ENCODE measurements around the gene C18orf63. TPM values are rescaled to one million over a fixed set of nuclear protein-coding genes. Genes with fewer than 3 reads are reported as not detected.

The C18orf63 gene
- total and polyA plus RNA-seq, 2 experiments from 2014 or later = not detected

DNA sequence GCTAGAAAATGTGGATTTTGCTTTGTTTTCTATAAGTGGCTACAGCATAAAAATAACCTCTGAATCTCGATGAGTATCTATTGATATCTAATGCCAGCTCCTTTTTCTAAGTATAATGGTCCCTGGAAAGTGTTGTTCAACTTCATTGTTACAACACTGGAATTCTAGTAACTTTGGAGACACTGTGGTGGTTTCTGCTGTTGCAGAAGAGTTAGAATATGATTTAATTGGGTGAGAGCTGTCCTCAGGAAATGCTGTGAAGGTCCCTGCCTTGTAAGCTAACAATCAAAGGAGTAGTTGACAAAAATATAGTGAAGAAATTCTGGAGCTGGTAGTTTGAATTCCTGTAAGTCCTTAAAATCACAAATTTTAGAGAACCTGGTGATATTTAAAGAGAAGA, 62.1 kb downstream of the C18orf63 start (continued):
- no peak for TF ChIP-seq ZNF462 (CRISPR knock-in tag; IDR thresholded peaks at IDR 0.05)

- H2AFZ ChIP-seq = no peak overlapping the region
- no peaks in the 10 kb centered on the region for H3K4me1 ChIP-seq (ENCODE audit: insufficient read depth)
- no peaks in the 10 kb centered on the region for H3K79me2 ChIP-seq (replicated peaks; ENCODE audit: insufficient read depth)
- H4K20me1 ChIP-seq (replicated peaks; ENCODE audit: insufficient read depth) = no peaks in the 10 kb centered on the region
- no peaks in the 10 kb centered on the region for H3F3A ChIP-seq (replicated peaks; ENCODE audit: low read depth)
- Mint-ChIP-seq H3K27me3 (ENCODE audit: insufficient read depth, low read depth, poor library complexity) (peaks cover 5% of the 10 kb centered on the region), H3K9me3 (peaks cover 39% of the 10 kb centered on the region), H3K36me3 (ENCODE audit: low read depth) (peaks cover 15% of the 10 kb centered on the region; the same call in 2 of the 3 replicates), H3K4me3 (no peak overlapping the region), H3K4me1 (no peaks in the 10 kb centered on the region), H3K27ac (no peak overlapping the region)
- ATAC-seq (no peak), DNase-seq (ENCODE audit: low spot score) (no peak)
- H3K27ac ChIP-seq (ENCODE audit: low read depth) = no peak overlapping the region
- H3K36me3 ChIP-seq (ENCODE audit: insufficient read depth) = no peaks in the 10 kb centered on the region
- no peaks in the 10 kb centered on the region for H3K27me3 ChIP-seq (ENCODE audit: insufficient read depth)
- H3K4me3 ChIP-seq = no peak overlapping the region
- H3K4me2 ChIP-seq = no peak overlapping the region
- no peaks in the 10 kb centered on the region; the same call in 1 of the 2 replicates for H3K9me2 ChIP-seq (ENCODE audit: insufficient read depth)
- TF ChIP-seq ZNF114 (CRISPR knock-in tag; IDR thresholded peaks at IDR 0.05) (no peak), EZH2phosphoT487 (IDR thresholded peaks at IDR 0.05; ENCODE audit: unreplicated experiment) (no peak), REST (IDR thresholded peaks at IDR 0.05; ENCODE audit: unreplicated experiment) (no peak), POLR2AphosphoS5 (IDR thresholded peaks at IDR 0.05; ENCODE audit: low read depth) (no peak), STAT1 (IDR thresholded peaks at IDR 0.05; ENCODE audit: unreplicated experiment) (no peak), EZH2 (IDR thresholded peaks at IDR 0.05; ENCODE audit: low read depth, unreplicated experiment) (no peak), ZNF331 (CRISPR knock-in tag; IDR thresholded peaks at IDR 0.05; ENCODE audit: low read depth) (no peak), CREB1 (CRISPR knock-in tag; IDR thresholded peaks at IDR 0.05; ENCODE audit: low read depth) (no peak), NANOG (IDR thresholded peaks at IDR 0.05; ENCODE audit: borderline replicate concordance) (no peak), JUNB (IDR thresholded peaks at IDR 0.05; ENCODE audit: unreplicated experiment) (no peak)
- TF ChIP-seq, protein P1, sequence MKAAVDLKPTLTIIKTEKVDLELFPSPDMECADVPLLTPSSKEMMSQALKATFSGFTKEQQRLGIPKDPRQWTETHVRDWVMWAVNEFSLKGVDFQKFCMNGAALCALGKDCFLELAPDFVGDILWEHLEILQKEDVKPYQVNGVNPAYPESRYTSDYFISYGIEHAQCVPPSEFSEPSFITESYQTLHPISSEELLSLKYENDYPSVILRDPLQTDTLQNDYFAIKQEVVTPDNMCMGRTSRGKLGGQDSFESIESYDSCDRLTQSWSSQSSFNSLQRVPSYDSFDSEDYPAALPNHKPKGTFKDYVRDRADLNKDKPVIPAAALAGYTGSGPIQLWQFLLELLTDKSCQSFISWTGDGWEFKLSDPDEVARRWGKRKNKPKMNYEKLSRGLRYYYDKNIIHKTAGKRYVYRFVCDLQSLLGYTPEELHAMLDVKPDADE (IDR thresholded peaks at IDR 0.05) = no peak
These were observed 62.6 kb downstream of the C18orf63 start for GRCh38 chr18:74378179-74378682.
